Uterus (tissue), 4 donors: ENCODE results near the gene NUMA1. TPM values are rescaled to one million over a fixed set of nuclear protein-coding genes. Genes with fewer than 3 reads are reported as not detected.

ENCODE experiments used
- DNase-seq, 2 donors: peaks; one replicate each; pipeline ENCODE4 v3.0.0-alpha.2; 2019 to 2020
- H3K27ac ChIP-seq, 2 donors: fragments of 200-600 bp; sonication (generic); 1 replicate in 1 of 2; 2 replicates in 1 of 2; pipeline ENCODE4 v1.5.1; 2016 to 2018
- H3K27me3 ChIP-seq, 2 donors: fragments of 200-600 bp; sonication (generic); one replicate each; pipeline ENCODE4 v1.5.1; 2018 to 2019; ENCODE audit warnings: control low read depth in 1 of 2
- H3K36me3 ChIP-seq, 2 donors: fragments of 200-600 bp; sonication (generic); one replicate each; pipeline ENCODE4 v1.5.1; 2019; ENCODE audit warnings: control low read depth in 1 of 2
- H3K4me1 ChIP-seq, 2 donors: fragments of 200-600 bp; sonication (generic); one replicate each; pipeline ENCODE4 v1.5.1; 2018 to 2019; ENCODE audit warnings: control low read depth in 1 of 2
- H3K4me3 ChIP-seq, 2 donors: fragments of 200-600 bp; sonication (generic); 1 replicate in 1 of 2; 2 replicates in 1 of 2; pipeline ENCODE4 v1.5.1; 2018 to 2019; ENCODE audit warnings: mild to moderate bottlenecking in 1 of 2
- H3K9me3 ChIP-seq, 2 donors: fragments of 200-600 bp; sonication (generic); one replicate each; pipeline ENCODE4 v1.5.1; 2019; ENCODE audit warnings: control low read depth in 1 of 2
- POLR2A ChIP-seq, 2 donors: fragments of 450-650 bp; IDR thresholded peaks; one replicate each; pipeline ENCODE4 v1.6.1; 2016; ENCODE audit warnings: antibody characterized with exemption in 2 of 2, mild to moderate bottlenecking in 1 of 2, moderate library complexity in 1 of 2
- intact Hi-C: fragments of 100-400 bp; cut with DNase I; formaldehyde crosslinking; loops from one replicate; pipeline ENCODE4 v1.15.1; 2023; ENCODE audit warnings: low total_unique reads
- total RNA-seq, 4 donors: library from RNA; depleted of rRNA in 3 of 4; stranded (reverse); fragments of >200 nt in 3 of 4; gene quantifications; one replicate each; pipeline versions ENCODE4 v1.1.0 to v1.2.4, GENCODE V29; 2014 to 2023
- TF ChIP-seq, protein P1 (sequence below), 4 experiments: fragments of 200-600 bp in 2 of 4; fragments of 450-650 bp in 2 of 4; sonication (generic) in 2 of 4; IDR thresholded peaks; one replicate each; pipeline ENCODE4 v1.5.1; 2016 to 2019; ENCODE audit warnings: antibody characterized with exemption in 4 of 4, mild to moderate bottlenecking in 2 of 4, moderate library complexity in 1 of 4
- donor health status: DM: yes; HTN: yes; CAD: no.

Gene NUMA1
- total RNA-seq, 4 donors from 2014 or later = 159 to 365 (median 303) TPM

- Histone ChIP-seq H3K27ac (peak overlapping the region; percentile 7 to 16), H3K36me3 (no peaks in the 10 kb centered on the region), H3K9me3 (no peaks in the 10 kb centered on the region), H3K4me3 (no peak overlapping the region), H3K4me1 (peaks cover 4 to 21% of the 10 kb centered on the region in 2 donors), H3K27me3 (no peaks in the 10 kb centered on the region)
- DNase-seq = no peak
- no peak for TF ChIP-seq POLR2A (IDR thresholded peaks at IDR 0.05)
- TF ChIP-seq, protein P1, sequence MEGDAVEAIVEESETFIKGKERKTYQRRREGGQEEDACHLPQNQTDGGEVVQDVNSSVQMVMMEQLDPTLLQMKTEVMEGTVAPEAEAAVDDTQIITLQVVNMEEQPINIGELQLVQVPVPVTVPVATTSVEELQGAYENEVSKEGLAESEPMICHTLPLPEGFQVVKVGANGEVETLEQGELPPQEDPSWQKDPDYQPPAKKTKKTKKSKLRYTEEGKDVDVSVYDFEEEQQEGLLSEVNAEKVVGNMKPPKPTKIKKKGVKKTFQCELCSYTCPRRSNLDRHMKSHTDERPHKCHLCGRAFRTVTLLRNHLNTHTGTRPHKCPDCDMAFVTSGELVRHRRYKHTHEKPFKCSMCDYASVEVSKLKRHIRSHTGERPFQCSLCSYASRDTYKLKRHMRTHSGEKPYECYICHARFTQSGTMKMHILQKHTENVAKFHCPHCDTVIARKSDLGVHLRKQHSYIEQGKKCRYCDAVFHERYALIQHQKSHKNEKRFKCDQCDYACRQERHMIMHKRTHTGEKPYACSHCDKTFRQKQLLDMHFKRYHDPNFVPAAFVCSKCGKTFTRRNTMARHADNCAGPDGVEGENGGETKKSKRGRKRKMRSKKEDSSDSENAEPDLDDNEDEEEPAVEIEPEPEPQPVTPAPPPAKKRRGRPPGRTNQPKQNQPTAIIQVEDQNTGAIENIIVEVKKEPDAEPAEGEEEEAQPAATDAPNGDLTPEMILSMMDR (IDR thresholded peaks at IDR 0.05) = no peak
- intact Hi-C loops = no loop called here
These were observed 43.7 kb downstream of the NUMA1 start for GRCh38 chr11:72036687-72037086.

DNA sequence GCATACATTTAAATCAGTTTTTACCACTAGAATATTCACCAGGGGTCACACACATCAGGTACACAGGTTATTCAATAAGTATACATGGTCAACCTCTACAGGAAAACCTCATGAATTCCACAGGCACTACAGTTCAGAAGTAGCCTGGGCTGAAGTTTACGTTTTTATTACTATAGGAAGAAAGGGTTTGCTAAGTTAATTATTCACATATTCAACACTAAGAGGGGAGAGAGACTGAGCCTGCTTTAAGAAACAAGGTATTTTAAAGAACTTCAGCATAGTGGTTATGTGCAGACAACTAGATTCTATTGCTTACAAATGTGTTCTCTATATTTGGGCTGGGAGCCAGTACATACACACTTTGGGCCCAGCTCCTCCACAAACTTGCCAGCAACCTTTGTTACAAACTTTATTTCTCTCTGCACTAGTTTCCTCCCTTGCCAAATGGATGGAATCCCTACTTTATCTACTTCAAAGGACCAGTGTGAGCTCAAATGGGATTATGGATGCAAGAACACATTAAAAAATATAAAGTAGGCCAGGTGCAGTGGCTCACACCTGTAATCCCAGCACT, 49.8 kb downstream of the NUMA1 start:
- H3K9me3 ChIP-seq = no peaks in the 10 kb centered on the region
- H3K27ac ChIP-seq = no peak overlapping the region
- H3K4me3 ChIP-seq = no peak overlapping the region
- H3K36me3 ChIP-seq = no peaks in the 10 kb centered on the region
- no peaks in the 10 kb centered on the region for H3K27me3 ChIP-seq
- TF ChIP-seq POLR2A (IDR thresholded peaks at IDR 0.05) = no peak
- H3K4me1 ChIP-seq = peaks cover 12 to 21% of the 10 kb centered on the region in 2 donors
- intact Hi-C loops = no loop called here
- no peak for DNase-seq

DNA sequence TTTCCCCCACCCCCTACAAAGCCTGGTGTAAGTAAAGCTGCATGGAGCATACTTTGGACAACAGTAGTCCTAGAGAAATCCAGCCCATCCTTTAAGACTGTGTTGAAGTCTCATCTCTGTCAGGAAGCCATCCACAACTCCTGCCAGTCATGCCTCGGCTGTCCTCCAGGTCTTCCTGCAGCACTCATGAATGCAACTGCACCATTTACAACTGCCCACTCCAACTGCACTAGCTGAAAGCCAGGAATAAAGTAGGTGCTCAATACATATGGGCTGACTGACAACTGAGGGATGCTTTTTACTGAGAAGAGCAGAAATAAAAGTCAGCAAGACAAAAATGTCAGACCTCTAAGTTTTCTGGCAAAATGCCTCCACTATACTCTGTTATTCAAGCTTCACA, 54.3 kb downstream of the NUMA1 start:
- Histone ChIP-seq H3K27ac (peak overlapping the region; percentile 71 to 74), H3K36me3 (no peaks in the 10 kb centered on the region), H3K4me1 (peaks cover 15 to 28% of the 10 kb centered on the region in 2 donors), H3K9me3 (no peaks in the 10 kb centered on the region), H3K4me3 (no peak overlapping the region), H3K27me3 (no peaks in the 10 kb centered on the region)
- TF ChIP-seq, protein P1 (IDR thresholded peaks at IDR 0.05) = no peak
- no peak for TF ChIP-seq POLR2A (IDR thresholded peaks at IDR 0.05)
- intact Hi-C loops = no loop called here
- no peak for DNase-seq

DNA sequence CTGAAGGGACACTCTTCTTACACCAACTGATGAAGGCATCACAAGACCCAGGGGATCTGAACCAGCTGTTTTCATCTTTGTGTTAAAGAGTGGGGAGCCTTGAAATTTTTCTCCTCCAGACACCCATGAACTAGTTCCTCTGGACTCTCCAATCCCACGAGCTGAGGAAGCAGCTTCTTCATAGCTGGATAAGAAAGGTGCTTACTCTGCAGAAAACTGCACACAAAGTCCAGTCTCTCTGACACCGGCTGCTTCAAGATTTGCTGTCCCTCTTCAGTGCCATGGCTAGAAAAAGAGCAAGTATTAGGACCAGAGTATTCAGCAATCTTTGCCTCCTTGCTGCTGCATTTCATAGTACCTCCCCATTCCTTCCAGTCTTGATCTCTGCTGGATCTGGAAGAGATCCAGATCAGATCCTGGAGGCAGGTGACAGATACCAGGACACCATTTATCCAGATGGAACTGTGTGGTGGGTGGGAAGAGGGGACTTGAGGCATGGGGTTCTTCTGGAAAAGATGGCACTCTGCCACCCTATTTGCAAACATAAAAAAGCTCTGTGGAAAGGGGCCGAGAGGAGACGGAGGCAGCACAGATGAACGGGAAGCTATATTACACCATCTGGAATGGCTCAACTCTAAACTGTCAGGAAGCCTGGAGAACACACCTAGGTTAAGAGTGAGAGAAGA, 56.1 kb downstream of the NUMA1 start:
- TF ChIP-seq POLR2A (IDR thresholded peaks at IDR 0.05) = no peak
- TF ChIP-seq, protein P1 (IDR thresholded peaks at IDR 0.05) = no peak
- Histone ChIP-seq H3K4me1 (peaks cover 13 to 23% of the 10 kb centered on the region in 2 donors), H3K27me3 (no peaks in the 10 kb centered on the region), H3K4me3 (no peak overlapping the region), H3K9me3 (no peaks in the 10 kb centered on the region), H3K27ac (peak overlapping the region; percentile 71 to 74), H3K36me3 (no peaks in the 10 kb centered on the region)
- DNase-seq = no peak
- intact Hi-C loops = loop anchor here (5.0 kb wide), 1 partner anchor 63 kb away; no protein-coding TSS in a partner anchor

DNA sequence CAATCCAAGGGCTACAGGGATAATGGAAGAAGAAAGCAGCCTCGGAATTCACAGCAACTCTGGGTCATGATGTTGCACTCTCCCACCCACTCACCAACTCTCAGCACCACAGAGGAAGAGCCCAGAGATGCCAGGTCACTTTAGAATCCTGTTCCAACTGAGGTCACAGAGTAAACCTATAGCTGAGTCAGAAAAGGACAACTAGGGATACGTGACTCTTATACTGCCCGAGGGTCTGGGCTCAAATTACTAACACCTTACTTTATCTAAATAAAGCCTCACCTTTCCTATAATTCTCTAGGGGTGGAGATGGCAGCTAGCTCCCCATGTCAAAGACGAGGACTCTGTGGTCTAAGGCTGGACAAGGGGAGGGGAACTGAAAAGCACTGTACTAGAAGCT, 57.0 kb downstream of the NUMA1 start:
- H3K4me3 ChIP-seq = no peak overlapping the region
- peaks cover 10 to 23% of the 10 kb centered on the region in 2 donors for H3K4me1 ChIP-seq
- intact Hi-C loops = loop anchor here (5.0 kb wide), 1 partner anchor 64 kb away; no protein-coding TSS in a partner anchor
- no peaks in the 10 kb centered on the region for H3K27me3 ChIP-seq
- no peak for TF ChIP-seq POLR2A (IDR thresholded peaks at IDR 0.05)
- TF ChIP-seq, protein P1 (IDR thresholded peaks at IDR 0.05) = no peak
- H3K27ac ChIP-seq = no peak overlapping the region
- no peaks in the 10 kb centered on the region for H3K36me3 ChIP-seq
- DNase-seq = no peak
- no peaks in the 10 kb centered on the region for H3K9me3 ChIP-seq
